K562 (cell line): ENCODE measurements around the gene KRTAP5-4. TPM values are rescaled to one million over a fixed set of nuclear protein-coding genes. Genes with fewer than 3 reads are reported as not detected.

Experiments
- ATAC-seq: fragments of 200-7000 bp; cut with Tn5 transposase; 3 replicates; pipeline ENCODE4 v1.9.1; 2020; ENCODE audit warnings: moderate library complexity
- BruUV-seq: library from RNA; stranded (reverse); fragments of 400-500 nt; replicated peaks from 2 replicates; lab custom pipeline; 2021; lab: Mats Ljungman, UMichigan
- CTCF ChIA-PET: fragments of 300-600 bp; formaldehyde crosslinking; extraction: SDS; loops from one replicate; lab custom pipeline; 2021; ENCODE audit warnings: low intra/inter-chr PET ratio; lab: Yijun Ruan, JAX
- POLR2A ChIA-PET: fragments of 300-600, 350-650 bp; sonication (Branson Sonifier 250); formaldehyde crosslinking; extraction: SDS; loops from one replicate; lab custom pipeline; 2021; ENCODE audit warnings: antibody characterized with exemption, inconsistent platforms; lab: Yijun Ruan, JAX
- DNase-seq, 4 experiments: peaks; one replicate each; pipeline versions ENCODE4 v3.0.0 to v3.0.0-alpha.2; 2011 to 2018; ENCODE audit warnings: low spot score in 3 of 4, mixed read lengths in 3 of 4; ENCODE audit errors: extremely low read depth in 1 of 4
- FAIRE-seq: peaks from 2 replicates; lab custom pipeline; 2011; peaks lifted over from hg19 to GRCh38; lab: Jason Lieb, UNC
- H2AFZ ChIP-seq: 2 replicates; pipeline ENCODE4 v1.6.0; 2011; ENCODE audit warnings: low read depth, low read length, control low read depth, inconsistent platforms
- H3K27ac ChIP-seq: fragments of 200-600 bp; 3 replicates; pipeline ENCODE4 v1.8.0; 2011; ENCODE audit warnings: low read depth, mild to moderate bottlenecking, control low read depth, inconsistent platforms, low read length, moderate library complexity, mixed read lengths; ENCODE audit errors: extremely low read depth
- H3K27me3 ChIP-seq, 2 experiments: fragments of 300-600 bp in 1 of 2; 2 replicates in 1 of 2; 3 replicates in 1 of 2; pipeline versions ENCODE4 v1.6.0 to v1.8.0; 2011; ENCODE audit warnings: inconsistent platforms in 2 of 2, low read length in 2 of 2, mild to moderate bottlenecking in 1 of 2, mixed read lengths in 1 of 2, moderate library complexity in 1 of 2; ENCODE audit not compliant: control insufficient read depth in 2 of 2, insufficient read depth in 2 of 2
- H3K36me3 ChIP-seq: fragments of 300-600 bp; 3 replicates; pipeline ENCODE4 v1.8.0; 2011; ENCODE audit warnings: mild to moderate bottlenecking, low read length, inconsistent platforms; ENCODE audit not compliant: control insufficient read depth, insufficient read depth
- H3K4me1 ChIP-seq, 2 experiments: fragments of 200-600 bp in 1 of 2; replicated peaks in 1 of 2; 2 replicates in 1 of 2; 3 replicates in 1 of 2; pipeline versions ENCODE4 v1.5.1 to v1.8.0; 2011; ENCODE audit warnings: inconsistent platforms in 2 of 2, low read length in 2 of 2, mild to moderate bottlenecking in 1 of 2, mixed read lengths in 1 of 2, moderate library complexity in 1 of 2; ENCODE audit not compliant: control insufficient read depth in 2 of 2, insufficient read depth in 2 of 2
- H3K4me2 ChIP-seq: 2 replicates; pipeline ENCODE4 v1.6.1; 2011; ENCODE audit warnings: low read length, control low read depth, inconsistent platforms, mixed read lengths; ENCODE audit not compliant: insufficient read depth
- H3K4me3 ChIP-seq: fragments of 200-600 bp; sonication (generic), shearing (Covaris generic); 2 replicates; pipeline ENCODE4 v1.5.1; 2016; ENCODE audit warnings: control low read depth, inconsistent platforms
- H3K79me2 ChIP-seq: fragments of 200-600 bp; 3 replicates; pipeline ENCODE4 v1.8.0; 2011; ENCODE audit warnings: low read length, inconsistent platforms; ENCODE audit not compliant: control insufficient read depth, insufficient read depth
- H3K9ac ChIP-seq, 2 experiments: 2 replicates each; pipeline versions ENCODE4 v1.6.0 to v1.6.1; 2011; ENCODE audit warnings: low read depth in 2 of 2, low read length in 2 of 2, control low read depth in 1 of 2, inconsistent platforms in 1 of 2, mild to moderate bottlenecking in 1 of 2, mixed read lengths in 1 of 2; ENCODE audit not compliant: insufficient read depth in 1 of 2
- H3K9me1 ChIP-seq: one replicate; pipeline ENCODE4 v1.6.0; 2011; ENCODE audit warnings: inconsistent platforms, mild to moderate bottlenecking, low read length, moderate library complexity; ENCODE audit not compliant: control insufficient read depth, insufficient read depth
- H3K9me3 ChIP-seq: replicated peaks from 2 replicates; pipeline ENCODE4 v1.5.1; 2011; ENCODE audit warnings: low read depth, low read length, inconsistent platforms; ENCODE audit not compliant: control insufficient read depth, insufficient read depth
- H4K20me1 ChIP-seq: replicated peaks from 2 replicates; pipeline ENCODE4 v1.6.1; 2011; ENCODE audit warnings: low read length, inconsistent platforms, mixed read lengths; ENCODE audit not compliant: control insufficient read depth, insufficient read depth
- CHD2 ChIP-seq: IDR thresholded peaks from 2 replicates; pipeline ENCODE4 v1.6.1; 2011; ENCODE audit warnings: low read depth, low read length
- EP400 ChIP-seq: fragments of 450-650 bp; IDR thresholded peaks from 2 replicates; pipeline ENCODE4 v1.6.1; 2017; ENCODE audit warnings: antibody characterized with exemption, mild to moderate bottlenecking, moderate library complexity
- PHB2 ChIP-seq: fragments of 450-650 bp; IDR thresholded peaks from 2 replicates; pipeline ENCODE4 v1.6.1; 2017; ENCODE audit warnings: low read depth
- PURB ChIP-seq: sonication (generic); formaldehyde crosslinking; IDR thresholded peaks from 2 replicates; pipeline ENCODE4 v1.9.0; 2021; ENCODE audit warnings: low read depth, mild to moderate bottlenecking, missing genetic modification reagents
- RBM14 ChIP-seq: fragments of 200-400 bp; formaldehyde crosslinking; IDR thresholded peaks from 2 replicates; pipeline ENCODE4 v1.6.1; 2018; ENCODE audit warnings: low read depth, mild to moderate bottlenecking, low read length, moderate library complexity, borderline replicate concordance; ENCODE audit not compliant: insufficient read depth
- SMAD2 ChIP-seq: fragments of 150-350 bp; IDR thresholded peaks from 2 replicates; pipeline ENCODE4 v1.6.1; 2014; ENCODE audit warnings: low read depth, mild to moderate bottlenecking, low read length
- ZBTB17 ChIP-seq: fragments of 450-650 bp; formaldehyde crosslinking; IDR thresholded peaks from 2 replicates; pipeline ENCODE4 v1.4.0; 2020; ENCODE audit warnings: mild to moderate bottlenecking
- WGBS: fragments of 100-300 bp; shearing (Covaris generic); methylation state at CpG from one replicate; pipeline ENCODE4 v1.1.6; 2016; ENCODE audit warnings: low coverage, mixed read lengths; ENCODE audit not compliant: insufficient coverage; ENCODE audit errors: missing lambda C conversion rate; 5-methylcytosine and 5-hydroxymethylcytosine counted together
- in situ Hi-C: fragments of 300-500 bp; cut with MboI; formaldehyde crosslinking; loops from 4 replicates; pipeline ENCODE4 v1.15.0; 2018; ENCODE audit warnings: inconsistent platforms, mixed read lengths
- intact Hi-C: fragments of 100-400 bp; cut with micrococcal nuclease; formaldehyde crosslinking; loops from 2 replicates; pipeline ENCODE4 v1.14.2; 2022
- polyA plus RNA-seq, 8 experiments: library from polyadenylated mRNA; depleted of rRNA in 4 of 8; stranded (reverse) in 5 of 8; unstranded in 3 of 8; fragments of >200 nt; fragmentation: Nextera tagmentation in 2 of 8; fragmentation: Illumina TruSeq in 1 of 8; extraction: Ambion mirVana in 2 of 8; extraction: Trizol in 1 of 8; gene quantifications; 2 replicates each; pipeline versions ENCODE4 v1.2.1 to v1.2.3, GENCODE V29; 2011 to 2014; ENCODE audit warnings: inconsistent platforms in 1 of 8, missing spikeins in 1 of 8
- total RNA-seq, 7 experiments: library from RNA; depleted of rRNA in 6 of 7; stranded (reverse); fragments of >200 nt in 6 of 7; fragmentation: Illumina TruSeq in 2 of 7; extraction: Trizol in 2 of 7; gene quantifications; 2 replicates each; pipeline versions ENCODE4 v1.2.1 to v1.2.3, GENCODE V29; 2011 to 2021; ENCODE audit warnings: low replicate concordance in 1 of 7
- TF ChIP-seq, protein P1 (sequence below): fragments of 150-350 bp; IDR thresholded peaks from 2 replicates; pipeline ENCODE4 v1.6.1; 2014; ENCODE audit warnings: low read depth, mild to moderate bottlenecking, low read length, borderline replicate concordance

KRTAP5-4 gene
- total and polyA plus RNA-seq, 9 of the 15 experiments (the other 6 are each of a cell fraction or from before 2014, with no cell fraction given), result not detected

DNA sequence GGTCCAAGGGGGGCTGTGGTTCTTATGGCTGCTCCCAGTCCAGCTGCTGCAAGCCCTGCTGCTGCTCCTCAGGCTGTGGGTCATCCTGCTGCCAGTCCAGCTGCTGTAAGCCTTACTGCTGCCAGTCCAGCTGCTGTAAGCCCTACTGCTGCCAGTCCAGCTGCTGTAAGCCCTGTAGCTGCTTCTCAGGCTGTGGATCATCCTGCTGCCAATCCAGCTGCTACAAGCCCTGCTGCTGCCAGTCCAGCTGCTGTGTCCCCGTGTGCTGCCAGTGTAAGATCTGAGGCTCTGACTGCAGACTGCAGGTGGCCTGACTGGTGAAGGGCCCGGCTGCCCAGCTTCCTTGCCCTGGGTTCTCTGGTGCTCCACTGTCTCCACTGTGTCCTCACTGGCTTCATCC is 8.3 kb upstream of the KRTAP5-4 start:
- FAIRE-seq (no peak), DNase-seq (no peak), ATAC-seq (no peak)
- H3K27me3 ChIP-seq, result peaks cover 22 to 75% of the 10 kb centered on the region in 2 experiments; a peak in 4 of 5 replicates
- peaks cover 0 to 5% of the 10 kb centered on the region in 2 experiments; a peak in 1 of 5 replicates for H3K4me1 ChIP-seq
- no peaks in the 10 kb centered on the region for H3K36me3 ChIP-seq
- peaks cover 1% of the 10 kb centered on the region for H3K9me1 ChIP-seq
- peaks cover 7% of the 10 kb centered on the region; the same call in 1 of the 2 replicates for H4K20me1 ChIP-seq
- TF ChIP-seq ZBTB17 (CRISPR knock-in tag), result no peak
- TF ChIP-seq, protein P1, sequence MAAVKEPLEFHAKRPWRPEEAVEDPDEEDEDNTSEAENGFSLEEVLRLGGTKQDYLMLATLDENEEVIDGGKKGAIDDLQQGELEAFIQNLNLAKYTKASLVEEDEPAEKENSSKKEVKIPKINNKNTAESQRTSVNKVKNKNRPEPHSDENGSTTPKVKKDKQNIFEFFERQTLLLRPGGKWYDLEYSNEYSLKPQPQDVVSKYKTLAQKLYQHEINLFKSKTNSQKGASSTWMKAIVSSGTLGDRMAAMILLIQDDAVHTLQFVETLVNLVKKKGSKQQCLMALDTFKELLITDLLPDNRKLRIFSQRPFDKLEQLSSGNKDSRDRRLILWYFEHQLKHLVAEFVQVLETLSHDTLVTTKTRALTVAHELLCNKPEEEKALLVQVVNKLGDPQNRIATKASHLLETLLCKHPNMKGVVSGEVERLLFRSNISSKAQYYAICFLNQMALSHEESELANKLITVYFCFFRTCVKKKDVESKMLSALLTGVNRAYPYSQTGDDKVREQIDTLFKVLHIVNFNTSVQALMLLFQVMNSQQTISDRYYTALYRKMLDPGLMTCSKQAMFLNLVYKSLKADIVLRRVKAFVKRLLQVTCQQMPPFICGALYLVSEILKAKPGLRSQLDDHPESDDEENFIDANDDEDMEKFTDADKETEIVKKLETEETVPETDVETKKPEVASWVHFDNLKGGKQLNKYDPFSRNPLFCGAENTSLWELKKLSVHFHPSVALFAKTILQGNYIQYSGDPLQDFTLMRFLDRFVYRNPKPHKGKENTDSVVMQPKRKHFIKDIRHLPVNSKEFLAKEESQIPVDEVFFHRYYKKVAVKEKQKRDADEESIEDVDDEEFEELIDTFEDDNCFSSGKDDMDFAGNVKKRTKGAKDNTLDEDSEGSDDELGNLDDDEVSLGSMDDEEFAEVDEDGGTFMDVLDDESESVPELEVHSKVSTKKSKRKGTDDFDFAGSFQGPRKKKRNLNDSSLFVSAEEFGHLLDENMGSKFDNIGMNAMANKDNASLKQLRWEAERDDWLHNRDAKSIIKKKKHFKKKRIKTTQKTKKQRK, result no peak
- TF ChIP-seq SMAD2, result no peak
- no peak for TF ChIP-seq RBM14
- TF ChIP-seq PURB (CRISPR knock-in tag), result no peak
- TF ChIP-seq PHB2, result no peak
- TF ChIP-seq CHD2, result no peak
- TF ChIP-seq EP400, result no peak
- no peak overlapping the region for H3K4me2 ChIP-seq
- no peak overlapping the region for H3K9ac ChIP-seq
- ChIA-PET POLR2A (no interaction called here), CTCF (no interaction called here)
- no peak overlapping the region for H2AFZ ChIP-seq
- no peaks in the 10 kb centered on the region for H3K9me3 ChIP-seq
- H3K27ac ChIP-seq, result no peak overlapping the region
- no peaks in the 10 kb centered on the region for H3K79me2 ChIP-seq
- intact Hi-C loops (no loop called here), in situ Hi-C loops (no loop called here)
- H3K4me3 ChIP-seq, result no peak overlapping the region
- 0% methylated on average over 2 of the region's 2 CpGs for WGBS
- no TSS peak for BruUV-seq
